ENCODE results near the gene CACNA2D4.

GRCh38 chr12:1838994-1839365, 79.5 kb downstream of the CACNA2D4 start:
- no peak for TF ChIP-seq CTCF (IDR thresholded peaks at IDR 0.05)
- no peak for TF ChIP-seq POLR2A (IDR thresholded peaks at IDR 0.05)
- TF ChIP-seq EP300 (IDR thresholded peaks at IDR 0.05) = no peak
- TF ChIP-seq POLR2AphosphoS5 (IDR thresholded peaks at IDR 0.05) = no peak

Measured in sigmoid colon (tissue), 4 donors.